ENCODE data around the gene FAM110D.
A peak's percentile ranks its signal among the peaks of the same experiment; 100 is the strongest.

FAM110D gene

GRCh38 chr1:26129778-26130177 is 29.1 kb upstream of the FAM110D start:
- no peak for DNase-seq (ENCODE audit: low spot score)

GRCh38 chr1:26130695-26131094 is 28.2 kb upstream of the FAM110D start:
- no peak for DNase-seq (ENCODE audit: low spot score)

GRCh38 chr1:26132128-26132833 is 26.6 kb upstream of the FAM110D start:
- DNase-seq (ENCODE audit: low spot score): no peak

- no peak for DNase-seq (ENCODE audit: low spot score)
These were observed 26.1 kb upstream of the FAM110D start for GRCh38 chr1:26132834-26133167.

GRCh38 chr1:26134466-26134865 is 24.4 kb upstream of the FAM110D start:
- no peak for DNase-seq (ENCODE audit: low spot score)

- no peak for DNase-seq (ENCODE audit: low spot score)
These were observed 19.8 kb upstream of the FAM110D start for GRCh38 chr1:26138974-26139558.

- DNase-seq (ENCODE audit: low spot score): no peak
These were observed 16.7 kb upstream of the FAM110D start for GRCh38 chr1:26142159-26142558.

- peak; percentile 63 for DNase-seq (ENCODE audit: low spot score)
These were observed 13.6 kb upstream of the FAM110D start for GRCh38 chr1:26145041-26145959.

- no peak for DNase-seq (ENCODE audit: low spot score)
These were observed 13.0 kb upstream of the FAM110D start for GRCh38 chr1:26145960-26146294.

GRCh38 chr1:26148887-26149286 is 10.0 kb upstream of the FAM110D start:
- DNase-seq (ENCODE audit: low spot score): no peak

- DNase-seq (ENCODE audit: low spot score): no peak
These were observed 4.8 kb upstream of the FAM110D start for GRCh38 chr1:26153966-26154532.

GRCh38 chr1:26154750-26155149 is 4.1 kb upstream of the FAM110D start:
- DNase-seq (ENCODE audit: low spot score): no peak

- no peak for DNase-seq (ENCODE audit: low spot score)
These were observed 3.3 kb upstream of the FAM110D start for GRCh38 chr1:26155370-26156284.

- DNase-seq (ENCODE audit: low spot score): no peak
These were observed 2.4 kb upstream of the FAM110D start for GRCh38 chr1:26156285-26157038.

GRCh38 chr1:26158271-26158907 is 490 bp upstream of the FAM110D start:
- no peak for DNase-seq (ENCODE audit: low spot score)

GRCh38 chr1:26159743-26160039 is 812 bp downstream of the FAM110D start:
- DNase-seq (ENCODE audit: low spot score): no peak

GRCh38 chr1:26160527-26161414 is 1.9 kb downstream of the FAM110D start:
- DNase-seq (ENCODE audit: low spot score): no peak

- peak; percentile 50 for DNase-seq (ENCODE audit: low spot score)
These were observed 2.7 kb downstream of the FAM110D start for GRCh38 chr1:26161415-26162219.

GRCh38 chr1:26162220-26162709 is 3.4 kb downstream of the FAM110D start:
- DNase-seq (ENCODE audit: low spot score): no peak
